ENCODE measurements around the gene NOXO1. TPM values are rescaled to one million over a fixed set of nuclear protein-coding genes. Genes with fewer than 3 reads are reported as not detected.
A peak's percentile ranks its signal among the peaks of the same experiment; 100 is the strongest.

The NOXO1 gene
- total RNA-seq, 3 donors from 2014 or later: 0.88 to 0.98 TPM; not detected in 1

- H3K27me3 ChIP-seq: no peaks in the 10 kb centered on the region
- peaks cover 12% of the 10 kb centered on the region for H3K36me3 ChIP-seq
- intact Hi-C loops (cut with DNase I; ENCODE audit: low total_unique reads): no loop called here
- H3K27ac ChIP-seq: no peak overlapping the region
- H3K4me3 ChIP-seq: no peak overlapping the region
- peaks cover 4 to 16% of the 10 kb centered on the region in 2 donors for H3K4me1 ChIP-seq
- no peaks in the 10 kb centered on the region for H3K9me3 ChIP-seq
- no peak for DNase-seq (ENCODE audit: low spot score in 2 of 2)
- TF ChIP-seq POLR2A (IDR thresholded peaks at IDR 0.05): no peak
- TF ChIP-seq POLR2AphosphoS5 (IDR thresholded peaks at IDR 0.05): no peak
- TF ChIP-seq CTCF (IDR thresholded peaks at IDR 0.05): no peak
Measured at GRCh38 chr16:2001035-2001434, 19.8 kb upstream of the NOXO1 start.

- peaks cover 12% of the 10 kb centered on the region for H3K36me3 ChIP-seq
- intact Hi-C loops (cut with DNase I; ENCODE audit: low total_unique reads): no loop called here
Measured at GRCh38 chr16:1999866-2000514, 18.7 kb upstream of the NOXO1 start.

GRCh38 chr16:1998852-1999801, 17.9 kb upstream of the NOXO1 start:
- Histone ChIP-seq H3K27me3 (no peaks in the 10 kb centered on the region), H3K36me3 (peaks cover 12% of the 10 kb centered on the region), H3K27ac (peak overlapping the region in 1 of 2 donors; percentile 12), H3K9me3 (no peaks in the 10 kb centered on the region), H3K4me1 (peaks cover 1 to 3% of the 10 kb centered on the region in 2 donors), H3K4me3 (no peak overlapping the region)
- no peak for DNase-seq (ENCODE audit: low spot score in 2 of 2)
- TF ChIP-seq POLR2A (IDR thresholded peaks at IDR 0.05): no peak
- TF ChIP-seq CTCF (IDR thresholded peaks at IDR 0.05): no peak
- TF ChIP-seq POLR2AphosphoS5 (IDR thresholded peaks at IDR 0.05): no peak
- intact Hi-C loops (cut with DNase I; ENCODE audit: low total_unique reads): no loop called here

More at GRCh38 chr16:1999866-2000514, 18.7 kb upstream of the NOXO1 start:
- TF ChIP-seq POLR2A (IDR thresholded peaks at IDR 0.05) (no peak), POLR2AphosphoS5 (IDR thresholded peaks at IDR 0.05) (no peak), CTCF (IDR thresholded peaks at IDR 0.05) (no peak)
- Histone ChIP-seq H3K4me3 (no peak overlapping the region), H3K27me3 (no peaks in the 10 kb centered on the region), H3K27ac (no peak overlapping the region), H3K4me1 (peaks cover 4 to 7% of the 10 kb centered on the region in 2 donors), H3K9me3 (no peaks in the 10 kb centered on the region)
- no peak for DNase-seq (ENCODE audit: low spot score in 2 of 2)

GRCh38 chr16:1998360-1998835, 17.1 kb upstream of the NOXO1 start:
- Histone ChIP-seq H3K4me1 (no peaks in the 10 kb centered on the region), H3K27me3 (no peaks in the 10 kb centered on the region), H3K27ac (peak overlapping the region in 1 of 2 donors; percentile 12), H3K36me3 (peaks cover 12% of the 10 kb centered on the region), H3K9me3 (no peaks in the 10 kb centered on the region), H3K4me3 (no peak overlapping the region)
- intact Hi-C loops (cut with DNase I; ENCODE audit: low total_unique reads): no loop called here
- DNase-seq (ENCODE audit: low spot score in 2 of 2): no peak
- TF ChIP-seq POLR2A (IDR thresholded peaks at IDR 0.05) (no peak), CTCF (IDR thresholded peaks at IDR 0.05) (no peak), POLR2AphosphoS5 (IDR thresholded peaks at IDR 0.05) (no peak)

Data from breast epithelium (tissue), 4 donors.